OCI-M1 (cell line): Measurements from ENCODE around the gene STAT6.
A peak's percentile ranks its signal among the peaks of the same experiment; 100 is the strongest.

Source experiments
- DNase-seq: peaks from one replicate; lab custom pipeline; 2025; lab: John Stamatoyannopoulos, UW

Gene STAT6

GRCh38 chr12:57145460-57146059, 34.4 kb upstream of the STAT6 start:
- DNase-seq, result no peak

GRCh38 chr12:57143454-57143853, 32.3 kb upstream of the STAT6 start:
- no peak for DNase-seq

- DNase-seq, result no peak
These were observed 31.6 kb upstream of the STAT6 start for GRCh38 chr12:57142727-57143126.

GRCh38 chr12:57142121-57142520, 31.0 kb upstream of the STAT6 start:
- DNase-seq, result no peak

- DNase-seq, result no peak
These were observed 30.1 kb upstream of the STAT6 start for GRCh38 chr12:57141249-57141648.

- peak; percentile 33 for DNase-seq
These were observed 28.9 kb upstream of the STAT6 start for GRCh38 chr12:57139796-57140649.

- peak; percentile 47 for DNase-seq
These were observed 27.5 kb upstream of the STAT6 start for GRCh38 chr12:57138526-57139272.

GRCh38 chr12:57135527-57136326, 24.6 kb upstream of the STAT6 start:
- no peak for DNase-seq

GRCh38 chr12:57134949-57135348, 23.8 kb upstream of the STAT6 start:
- DNase-seq, result no peak

GRCh38 chr12:57133916-57134315, 22.8 kb upstream of the STAT6 start:
- DNase-seq, result no peak

GRCh38 chr12:57133013-57133569, 21.9 kb upstream of the STAT6 start:
- no peak for DNase-seq

GRCh38 chr12:57131896-57132744, 21.0 kb upstream of the STAT6 start:
- no peak for DNase-seq

GRCh38 chr12:57130941-57131340, 19.8 kb upstream of the STAT6 start:
- no peak for DNase-seq

- DNase-seq, result no peak
These were observed 18.7 kb upstream of the STAT6 start for GRCh38 chr12:57129889-57130288.

- no peak for DNase-seq
These were observed 18.2 kb upstream of the STAT6 start for GRCh38 chr12:57129321-57129842.

GRCh38 chr12:57128519-57129247, 17.5 kb upstream of the STAT6 start:
- no peak for DNase-seq

- no peak for DNase-seq
These were observed 16.8 kb upstream of the STAT6 start, which contains the start of gene LRP1 for GRCh38 chr12:57127726-57128518. Gene LRP1, plus strand, starts transcription at chr12:57128483. Its CDS starts 482 bp downstream, at chr12:57128965.

GRCh38 chr12:57127101-57127725, 16.1 kb upstream of the STAT6 start:
- DNase-seq, result peak; percentile 64
